Endothelial cell of umbilical vein (primary cell): ENCODE measurements around the gene RAP1GDS1. TPM values are rescaled to one million over a fixed set of nuclear protein-coding genes. Genes with fewer than 3 reads are reported as not detected.

Source experiments
- BruUV-seq: library from RNA; stranded (reverse); fragments of 400-500 nt; replicated peaks from 2 replicates; lab custom pipeline; 2021; lab: Mats Ljungman, UMichigan
- CTCF ChIA-PET: fragments of 300-600, 350-600 bp; sonication (Branson Sonifier 250); formaldehyde crosslinking; loops from one replicate; lab custom pipeline; 2021; ENCODE audit warnings: antibody characterized with exemption, inconsistent platforms; lab: Charles Lee
- POLR2A ChIA-PET: fragments of 300-600, 350-600 bp; sonication (Branson Sonifier 250); formaldehyde crosslinking; loops from one replicate; lab custom pipeline; 2021; ENCODE audit warnings: antibody characterized with exemption, inconsistent platforms; lab: Charles Lee
- DNase-seq: peaks from one replicate; pipeline ENCODE4 v3.0.0-alpha.2; 2011; ENCODE audit warnings: low read depth, low spot score
- FAIRE-seq: peaks from 2 replicates; lab custom pipeline; 2011; peaks lifted over from hg19 to GRCh38; lab: Jason Lieb, UNC
- H2AFZ ChIP-seq: 2 replicates; pipeline ENCODE4 v1.6.0; 2012; ENCODE audit warnings: low read depth, low read length, control low read depth, inconsistent platforms
- H3K27ac ChIP-seq: 2 replicates; pipeline ENCODE4 v1.5.1; 2011; ENCODE audit warnings: low read depth, mild to moderate bottlenecking, control low read depth, low read length, moderate library complexity; ENCODE audit not compliant: insufficient read depth
- H3K27me3 ChIP-seq, 2 experiments: 2 replicates each; pipeline versions ENCODE4 v1.6.0 to v1.6.1; 2011; ENCODE audit warnings: low read length in 2 of 2, mixed read lengths in 1 of 2; ENCODE audit not compliant: control insufficient read depth in 2 of 2, insufficient read depth in 2 of 2
- H3K36me3 ChIP-seq, 2 experiments: 2 replicates in 1 of 2; 3 replicates in 1 of 2; pipeline ENCODE4 v1.5.1; 2011; ENCODE audit warnings: low read length in 2 of 2, mild to moderate bottlenecking in 1 of 2, moderate library complexity in 1 of 2; ENCODE audit not compliant: control insufficient read depth in 2 of 2, insufficient read depth in 2 of 2; ENCODE audit errors: extremely low read depth in 1 of 2
- H3K4me1 ChIP-seq: 3 replicates; pipeline ENCODE4 v1.5.1; 2011; ENCODE audit warnings: mild to moderate bottlenecking, low read length; ENCODE audit not compliant: control insufficient read depth, insufficient read depth; ENCODE audit errors: extremely low read depth
- H3K4me2 ChIP-seq: 2 replicates; pipeline ENCODE4 v1.6.1; 2011; ENCODE audit warnings: low read length, control low read depth, mixed read lengths; ENCODE audit not compliant: insufficient read depth
- H3K4me3 ChIP-seq, 3 experiments: fragments of 200-600 bp in 1 of 3; sonication (generic), shearing (Covaris generic) in 1 of 3; replicated peaks in 1 of 3; 2 replicates each; pipeline ENCODE4 v1.5.1; 2011 to 2016; ENCODE audit warnings: control low read depth in 3 of 3, low read length in 3 of 3, mild to moderate bottlenecking in 2 of 3, inconsistent platforms in 1 of 3, low read depth in 1 of 3, moderate library complexity in 1 of 3; ENCODE audit not compliant: insufficient read depth in 1 of 3
- H3K79me2 ChIP-seq: 2 replicates; pipeline ENCODE4 v1.6.0; 2012; ENCODE audit warnings: low read length, inconsistent platforms; ENCODE audit not compliant: control insufficient read depth, insufficient read depth
- H3K9ac ChIP-seq: replicated peaks from 2 replicates; pipeline ENCODE3; 2011; ENCODE audit warnings: low read length, control low read depth; ENCODE audit not compliant: insufficient read depth; ENCODE audit errors: extremely low read depth
- H3K9me1 ChIP-seq: replicated peaks from 3 replicates; pipeline ENCODE4 v1.6.0; 2011; ENCODE audit warnings: mild to moderate bottlenecking, low read length; ENCODE audit not compliant: control insufficient read depth, insufficient read depth; ENCODE audit errors: extremely low read depth
- H3K9me3 ChIP-seq: replicated peaks from 2 replicates; pipeline ENCODE4 v1.5.1; 2012; ENCODE audit warnings: low read length, inconsistent platforms; ENCODE audit not compliant: control insufficient read depth, insufficient read depth
- H4K20me1 ChIP-seq: replicated peaks from 2 replicates; pipeline ENCODE3; 2011; ENCODE audit warnings: mild to moderate bottlenecking, low read length; ENCODE audit not compliant: control insufficient read depth, insufficient read depth; ENCODE audit errors: extremely low read depth
- CTCF ChIP-seq, 2 donors: IDR thresholded peaks; 1 replicate in 1 of 2; 2 replicates in 1 of 2; pipeline ENCODE4 v1.5.1; 2011; ENCODE audit warnings: low read length in 2 of 2, mild to moderate bottlenecking in 2 of 2, moderate library complexity in 2 of 2, control low read depth in 1 of 2, inconsistent platforms in 1 of 2, low read depth in 1 of 2; ENCODE audit not compliant: insufficient read depth in 1 of 2; ENCODE audit errors: extremely low read depth in 1 of 2
- EZH2 ChIP-seq: IDR thresholded peaks from 2 replicates; pipeline ENCODE4 v1.6.1; 2012; ENCODE audit warnings: borderline replicate concordance, low read depth, mild to moderate bottlenecking, moderate library complexity, low read length, inconsistent platforms; ENCODE audit not compliant: severe bottlenecking
- FOS ChIP-seq: IDR thresholded peaks from 2 replicates; pipeline ENCODE4 v1.6.1; 2011; ENCODE audit warnings: mild to moderate bottlenecking, low read length, moderate library complexity, borderline replicate concordance; ENCODE audit not compliant: insufficient read depth
- GATA2 ChIP-seq: IDR thresholded peaks from 2 replicates; pipeline ENCODE4 v1.7.0; 2011; ENCODE audit warnings: low read depth, mild to moderate bottlenecking, moderate library complexity, mixed read lengths, low read length; ENCODE audit not compliant: insufficient read length, insufficient read depth
- JUN ChIP-seq: IDR thresholded peaks from 2 replicates; pipeline ENCODE4 v1.6.1; 2011; ENCODE audit warnings: borderline replicate concordance, low read depth; ENCODE audit not compliant: insufficient read length, insufficient read depth
- MAX ChIP-seq: IDR thresholded peaks from 2 replicates; pipeline ENCODE4 v1.6.1; 2011; ENCODE audit not compliant: insufficient read depth, insufficient read length
- MYC ChIP-seq: IDR thresholded peaks from one replicate; pipeline ENCODE4 v1.6.1; 2011; ENCODE audit warnings: mild to moderate bottlenecking, low read depth, low read length
- POLR2A ChIP-seq: IDR thresholded peaks from 2 replicates; pipeline ENCODE4 v1.6.1; 2012; ENCODE audit warnings: low read depth, mild to moderate bottlenecking, control low read depth, low read length
- POLR2AphosphoS5 ChIP-seq: IDR thresholded peaks from 2 replicates; pipeline ENCODE4 v1.6.1; 2012; ENCODE audit warnings: low read depth, mild to moderate bottlenecking, control low read depth, low read length, moderate library complexity; ENCODE audit not compliant: insufficient read depth
- dilution Hi-C: fragments of 300-500 bp; cut with MboI; formaldehyde crosslinking; loops from one replicate; pipeline ENCODE4 v1.15.0; 2019; ENCODE audit warnings: low sequenced_read_pairs; ENCODE audit not compliant: extremely low pct_ligation_motif_present
- intact Hi-C: fragments of 100-400 bp; cut with micrococcal nuclease; formaldehyde crosslinking; loops from one replicate; pipeline ENCODE4 v1.10.0; 2022
- polyA plus RNA-seq, 4 experiments: library from polyadenylated mRNA; depleted of rRNA in 3 of 4; stranded (reverse) in 3 of 4; unstranded in 1 of 4; fragments of >200 nt; gene quantifications; 2 replicates each; pipeline versions ENCODE4 v1.2.1 to v1.2.3, GENCODE V29; 2011 to 2012; ENCODE audit warnings: missing spikeins in 1 of 4
- total RNA-seq: library from RNA; stranded (reverse); gene quantifications from 2 replicates; pipeline ENCODE4 v1.2.3, GENCODE V29; 2021

RAP1GDS1 gene
- total and polyA plus RNA-seq, 2 donors (not counting 3 experiments of a cell fraction or from before 2014, with no cell fraction given): 17.6 to 52.8 TPM

GRCh38 chr4:98470366-98470765 lies 209.2 kb downstream of the RAP1GDS1 start:
- POLR2A ChIA-PET: no interaction called here

More at GRCh38 chr4:98470366-98470765, 209.2 kb downstream of the RAP1GDS1 start:
- H3K4me3 ChIP-seq: no peak overlapping the region
- DNase-seq (no peak), FAIRE-seq (no peak)
- no peak overlapping the region for H2AFZ ChIP-seq
- CTCF ChIA-PET: interaction anchor here (1.1 to 2.8 kb wide), 3 partner anchors 25 to 188 kb away, joined by 4 to 8 read pairs (median 4); partner anchors contain the start of gene TSPAN5
- dilution Hi-C loops (no loop called here), intact Hi-C loops (no loop called here)
- no peaks in the 10 kb centered on the region for H3K9me3 ChIP-seq
- no peaks in the 10 kb centered on the region for H4K20me1 ChIP-seq
- H3K79me2 ChIP-seq: no peaks in the 10 kb centered on the region
- H3K9ac ChIP-seq: no peak overlapping the region
- no peaks in the 10 kb centered on the region for H3K9me1 ChIP-seq
- no peak overlapping the region for H3K27ac ChIP-seq
- H3K36me3 ChIP-seq: peaks cover 5 to 10% of the 10 kb centered on the region in 2 experiments
- H3K4me1 ChIP-seq: peaks cover 17% of the 10 kb centered on the region
- no peaks in the 10 kb centered on the region for H3K27me3 ChIP-seq
- H3K4me2 ChIP-seq: no peak overlapping the region
- TF ChIP-seq EZH2: no peak
- TF ChIP-seq JUN: no peak
- no peak for TF ChIP-seq CTCF (IDR thresholded peaks at IDR 0.05; ENCODE audit: extremely low read depth in 1 of 2, insufficient read depth in 1 of 2, low read depth in 1 of 2, low read length in 2 of 2)
- TF ChIP-seq MYC: no peak
- no peak for TF ChIP-seq POLR2A
- TF ChIP-seq GATA2: no peak
- TF ChIP-seq MAX: no peak
- no peak for TF ChIP-seq POLR2AphosphoS5
- TF ChIP-seq FOS: no peak
- BruUV-seq: no TSS peak
